Natural killer cell treated with Interleukin-12 subunit alpha and Interleukin-12 subunit beta and Interleukin-15 and Interleukin-18, amount 100 ng/mL, for 72 hours (primary cell): ENCODE data around the gene WBP2NL. TPM values are rescaled to one million over a fixed set of nuclear protein-coding genes. Genes with fewer than 3 reads are reported as not detected.

Source experiments
- ATAC-seq, 2 donors: fragments of 150-1000 bp; cut with Tn5 transposase in 1 of 2; sonication (Bioruptor Pico), chemical (Tn5 transposase) in 1 of 2; 2 replicates each; pipeline ENCODE4 v1.10.0; 2021
- DNase-seq: peaks from one replicate; pipeline ENCODE4 v3.0.0; 2022; ENCODE audit warnings: low spot score
- H3K27ac Mint-ChIP-seq, 2 donors: 1 replicate in 1 of 2; 2 replicates in 1 of 2; pipeline ENCODE4 v1.8.0; 2022; ENCODE audit warnings: mixed read lengths in 2 of 2, mild to moderate bottlenecking in 1 of 2, moderate library complexity in 1 of 2
- H3K27me3 Mint-ChIP-seq, 2 donors: 1 replicate in 1 of 2; 2 replicates in 1 of 2; pipeline ENCODE4 v1.8.0; 2022; ENCODE audit warnings: mixed read lengths in 2 of 2
- H3K36me3 Mint-ChIP-seq: one replicate; pipeline ENCODE4 v1.8.0; 2022; ENCODE audit warnings: mixed read lengths
- H3K4me1 Mint-ChIP-seq, 2 donors: 1 replicate in 1 of 2; 2 replicates in 1 of 2; pipeline ENCODE4 v1.8.0; 2022; ENCODE audit warnings: low read depth in 2 of 2, mixed read lengths in 2 of 2, mild to moderate bottlenecking in 1 of 2
- H3K4me3 Mint-ChIP-seq: one replicate; pipeline ENCODE4 v1.8.0; 2022; ENCODE audit warnings: mixed read lengths
- H3K9me3 Mint-ChIP-seq: 2 replicates; pipeline ENCODE4 v1.8.0; 2022; ENCODE audit warnings: mixed read lengths
- total RNA-seq, 2 donors: library from RNA; stranded (reverse); gene quantifications; one replicate each; pipeline ENCODE4 v1.2.3, GENCODE V29; 2022

Gene WBP2NL
- total RNA-seq, 2 donors from 2014 or later, result 1.5 to 1.7 TPM

DNA sequence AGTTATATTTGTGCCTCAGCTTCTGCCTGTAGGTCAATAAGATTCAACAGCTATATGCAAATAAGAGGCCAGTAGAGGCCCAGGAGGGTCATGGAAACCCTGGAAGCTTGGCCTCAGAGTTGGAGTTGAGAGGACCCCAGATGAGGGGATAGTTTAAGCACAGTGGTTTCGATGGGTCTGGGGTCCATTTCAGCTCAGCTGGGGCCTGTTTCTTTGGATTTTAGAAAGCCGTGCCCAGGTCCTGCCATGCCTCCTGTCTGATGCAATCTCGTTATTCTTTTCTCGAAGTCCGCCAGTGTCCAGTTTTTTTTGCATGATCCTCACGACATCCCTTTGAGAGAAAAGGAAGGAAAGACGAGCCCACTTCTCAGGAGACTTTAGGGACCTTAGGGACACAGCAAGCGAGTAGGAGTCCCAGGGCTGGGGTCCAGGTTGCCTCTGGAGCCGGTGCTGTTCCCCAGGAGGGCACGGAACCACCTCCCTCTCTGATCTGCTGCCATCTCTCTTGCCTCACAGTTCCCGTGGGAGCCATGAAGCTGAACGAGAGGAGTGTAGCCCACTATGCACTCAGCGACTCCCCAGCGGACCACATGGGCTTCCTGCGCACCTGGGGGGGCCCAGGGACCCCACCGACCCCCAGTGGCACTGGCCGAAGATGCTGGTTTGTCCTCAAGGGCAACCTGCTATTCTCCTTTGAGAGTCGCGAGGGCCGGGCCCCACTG lies 78.3 kb downstream of the WBP2NL start:
- Mint-ChIP-seq H3K27ac (no peak overlapping the region), H3K36me3 (no peaks in the 10 kb centered on the region), H3K9me3 (no peaks in the 10 kb centered on the region)

DNA sequence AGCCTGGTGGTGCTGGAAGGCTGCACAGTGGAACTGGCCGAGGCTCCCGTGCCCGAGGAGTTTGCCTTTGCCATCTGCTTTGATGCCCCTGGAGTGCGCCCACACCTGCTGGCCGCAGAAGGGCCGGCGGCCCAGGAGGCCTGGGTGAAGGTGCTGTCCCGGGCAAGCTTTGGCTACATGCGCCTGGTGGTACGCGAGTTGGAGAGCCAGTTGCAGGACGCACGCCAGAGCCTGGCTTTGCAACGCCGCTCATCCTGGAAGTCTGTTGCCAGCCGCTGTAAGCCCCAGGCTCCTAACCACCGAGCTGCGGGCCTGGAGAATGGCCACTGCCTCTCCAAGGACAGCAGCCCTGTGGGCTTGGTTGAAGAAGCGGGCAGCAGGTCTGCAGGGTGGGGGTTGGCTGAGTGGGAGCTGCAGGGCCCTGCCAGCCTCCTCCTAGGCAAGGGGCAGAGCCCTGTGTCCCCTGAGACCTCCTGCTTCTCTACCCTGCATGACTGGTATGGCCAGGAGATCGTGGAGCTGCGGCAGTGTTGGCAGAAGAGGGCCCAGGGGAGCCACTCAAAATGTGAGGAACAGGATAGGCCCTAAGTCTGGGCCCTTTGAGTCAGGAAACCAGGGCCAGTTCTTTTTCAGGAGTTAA lies 79.0 kb downstream of the WBP2NL start:
- H3K36me3 Mint-ChIP-seq, result peaks cover 3% of the 10 kb centered on the region
- ATAC-seq (no peak), DNase-seq (no peak)
- H3K27ac Mint-ChIP-seq, result peak overlapping the region in 1 of 2 donors; percentile 99
- no peaks in the 10 kb centered on the region for H3K9me3 Mint-ChIP-seq
- H3K27me3 Mint-ChIP-seq, result no peaks in the 10 kb centered on the region
- H3K4me1 Mint-ChIP-seq, result peaks cover 24 to 29% of the 10 kb centered on the region in 2 donors
- H3K4me3 Mint-ChIP-seq, result no peak overlapping the region

More for the DNA sequence above, 78.3 kb downstream of the WBP2NL start:
- DNase-seq (no peak), ATAC-seq (no peak)
- no peaks in the 10 kb centered on the region for H3K27me3 Mint-ChIP-seq
- peaks cover 24 to 27% of the 10 kb centered on the region in 2 donors for H3K4me1 Mint-ChIP-seq
- H3K4me3 Mint-ChIP-seq, result no peak overlapping the region

Other genes starting within 250 kb of the WBP2NL start
- 10 to 100 TPM; 25.1 to 26.3 TPM for gene CCDC134, start 198.1 kb upstream of the WBP2NL start, total RNA-seq
- 100 to 1,000 TPM; 205 to 211 TPM for gene SREBF2, start 165.7 kb upstream of the WBP2NL start, total RNA-seq
- gene SHISA8, start 83.7 kb upstream of the WBP2NL start, total RNA-seq, result not detected
- 1 to 10 TPM in 1 of 2 donors, under 1 TPM in 1; 0.40 to 3.2 TPM for gene TNFRSF13C, start 72.0 kb upstream of the WBP2NL start, total RNA-seq
- gene CENPM, start 51.6 kb upstream of the WBP2NL start, total RNA-seq, result 100 to 1,000 TPM in 1 of 2 donors, 10 to 100 TPM in 1; 34.7 to 115 TPM
- gene SEPTIN3, start 29.3 kb upstream of the WBP2NL start, total RNA-seq, result under 1 TPM; 0.14 to 0.25 TPM
- 10 to 100 TPM; 22.6 to 24.2 TPM for gene NAGA, start 72.0 kb downstream of the WBP2NL start, total RNA-seq
- 1 to 10 TPM; 1.5 TPM for gene PHETA2, start 75.5 kb downstream of the WBP2NL start, total RNA-seq
- gene SMDT1, start 80.9 kb downstream of the WBP2NL start, total RNA-seq, result 10 to 100 TPM; 41.6 to 77.5 TPM
- 10 to 100 TPM; 47.8 to 99.5 TPM for gene NDUFA6, start 92.0 kb downstream of the WBP2NL start, total RNA-seq
- gene CYP2D6, start 132.0 kb downstream of the WBP2NL start, total RNA-seq, result 1 to 10 TPM; 1.7 to 6.1 TPM